ENCODE data around the gene OR2M3. TPM values are rescaled to one million over a fixed set of nuclear protein-coding genes. Genes with fewer than 3 reads are reported as not detected.
"Not testable (repeated sequence)": the region's sequence is repeated elsewhere in the genome, so short reads cannot be mapped to it uniquely, and the experiment has no call there.

OR2M3 gene
- 0.16 TPM for total RNA-seq

GRCh38 chr1:248196965-248197364 lies at the start of gene OR2M3:
Gene OR2M3, plus strand, starts transcription at chr1:248197265. Its CDS starts 5,803 bp downstream, at chr1:248203068.
- no peak for DNase-seq

- no peak for DNase-seq
Observed at GRCh38 chr1:248152056-248152827, 44.8 kb upstream of the OR2M3 start.

- DNase-seq = no peak
Observed at GRCh38 chr1:248155927-248156326, 41.1 kb upstream of the OR2M3 start.

- no peak for DNase-seq
Observed at GRCh38 chr1:248158758-248159157, 38.3 kb upstream of the OR2M3 start.

GRCh38 chr1:248164031-248164430 lies 33.0 kb upstream of the OR2M3 start:
- DNase-seq = no peak

- no peak for DNase-seq
Observed at GRCh38 chr1:248165186-248165585, 31.9 kb upstream of the OR2M3 start.

GRCh38 chr1:248174521-248174920 lies 22.5 kb upstream of the OR2M3 start, which contains the start of gene OR2M2:
Gene OR2M2, plus strand, starts transcription at chr1:248174821. Its CDS starts 5,165 bp downstream, at chr1:248179986.
- DNase-seq = no peak

- no peak for DNase-seq
Observed at GRCh38 chr1:248183996-248184395, 13.1 kb upstream of the OR2M3 start.

- DNase-seq = no peak
Observed at GRCh38 chr1:248187363-248187762, 9.7 kb upstream of the OR2M3 start.

- DNase-seq = no peak
Observed at GRCh38 chr1:248189026-248189425, 8.0 kb upstream of the OR2M3 start.

GRCh38 chr1:248194117-248194516 lies 2.9 kb upstream of the OR2M3 start:
- no peak for DNase-seq

GRCh38 chr1:248215880-248216279 lies 18.8 kb downstream of the OR2M3 start:
- DNase-seq = no peak

GRCh38 chr1:248225537-248225936 lies 28.5 kb downstream of the OR2M3 start:
- no peak for DNase-seq

- no peak for DNase-seq
Observed at GRCh38 chr1:248229360-248229908, 32.4 kb downstream of the OR2M3 start.

GRCh38 chr1:248231117-248231516 lies 34.1 kb downstream of the OR2M3 start, which contains the start of gene OR2M4:
Gene OR2M4, plus strand, starts transcription at chr1:248231417. Its CDS starts 7,512 bp downstream, at chr1:248238929.
- DNase-seq = no peak

- no peak for DNase-seq
Observed at GRCh38 chr1:248239478-248239877, 42.4 kb downstream of the OR2M3 start.

GRCh38 chr1:248243204-248243603 lies 46.1 kb downstream of the OR2M3 start:
- no peak for DNase-seq

GRCh38 chr1:248259309-248259708 lies 62.2 kb downstream of the OR2M3 start:
- DNase-seq = not testable (repeated sequence)

Other genes starting within 250 kb of the OR2M3 start
- gene OR2L8, start 248.4 kb upstream of the OR2M3 start, total RNA-seq = 2.8 TPM
- 0.78 TPM for gene OR2AK2, start 232.0 kb upstream of the OR2M3 start, total RNA-seq
- gene OR2L5, start 183.6 kb upstream of the OR2M3 start, total RNA-seq = 0.62 TPM
- gene OR2L2, start 167.2 kb upstream of the OR2M3 start, total RNA-seq = 1.4 TPM
- gene OR2L3, start 150.4 kb upstream of the OR2M3 start, total RNA-seq = 1.2 TPM
- gene OR2L13, start 102.1 kb upstream of the OR2M3 start, total RNA-seq = 3.4 TPM
- not detected for gene OR2M5, start 52.1 kb upstream of the OR2M3 start, total RNA-seq
- not detected for gene OR2M2, start 22.4 kb upstream of the OR2M3 start, total RNA-seq
- gene OR2M4, start 34.2 kb downstream of the OR2M3 start, total RNA-seq = 0.31 TPM
- gene OR2T33, start 80.7 kb downstream of the OR2M3 start, total RNA-seq = not detected
- not detected for gene OR2T12, start 106.2 kb downstream of the OR2M3 start, total RNA-seq
- not detected for gene OR2M7, start 127.3 kb downstream of the OR2M3 start, total RNA-seq
- gene OR14C36, start 151.5 kb downstream of the OR2M3 start, total RNA-seq = not detected
- gene OR2T4, start 164.4 kb downstream of the OR2M3 start, total RNA-seq = not detected
- 0.31 TPM for gene OR2T6, start 178.5 kb downstream of the OR2M3 start, total RNA-seq
- not detected for gene OR2T1, start 205.8 kb downstream of the OR2M3 start, total RNA-seq
- gene OR2T2, start 248.4 kb downstream of the OR2M3 start, total RNA-seq = not detected